ENCODE results near the gene SEZ6L.

- TF ChIP-seq CTCF (IDR thresholded peaks at IDR 0.05) (no peak), MAFK (IDR thresholded peaks at IDR 0.05; ENCODE audit: partially characterized antibody) (no peak), HDAC2 (IDR thresholded peaks at IDR 0.05) (no peak), CHD2 (IDR thresholded peaks at IDR 0.05; ENCODE audit: low read length, partially characterized antibody) (no peak)
Measured at GRCh38 chr22:26416256-26416655, 247.0 kb downstream of the SEZ6L start.

Measured in A549 (cell line).